ENCODE measurements around the gene DPPA5.

GRCh38 chr6:73341335-73341734 lies 12.7 kb downstream of the DPPA5 start:
- TF ChIP-seq CTCF (IDR thresholded peaks at IDR 0.05): no peak
- no peak for TF ChIP-seq POLR2A (IDR thresholded peaks at IDR 0.05)
